PFSK-1 (cell line): ENCODE data around the gene DIP2C.

Experiments used
- FOXP2 ChIP-seq: optimal IDR thresholded peaks from 2 replicates; pipeline ENCODE3; 2011; ENCODE audit warnings: borderline replicate concordance, control low read depth, inconsistent platforms; ENCODE audit not compliant: insufficient read depth; ENCODE audit errors: extremely low read length, extremely low read depth
- POLR2AphosphoS5 ChIP-seq: IDR thresholded peaks from 2 replicates; pipeline ENCODE4 v1.6.1; 2012; ENCODE audit warnings: low read depth, mild to moderate bottlenecking, control low read depth, low read length, moderate library complexity
- SIN3A ChIP-seq: IDR thresholded peaks from 2 replicates; pipeline ENCODE4 v1.6.1; 2012; ENCODE audit warnings: mild to moderate bottlenecking, low read length, moderate library complexity, borderline replicate concordance; ENCODE audit not compliant: insufficient read depth
- TAF1 ChIP-seq: IDR thresholded peaks from 2 replicates; pipeline ENCODE4 v1.6.1; 2012; ENCODE audit warnings: low read length, control low read depth, borderline replicate concordance; ENCODE audit not compliant: insufficient read depth
- TF ChIP-seq, protein P1 (sequence below), 2 experiments: IDR thresholded peaks; 2 replicates each; pipeline versions ENCODE4 v1.6.1 to v1.8.0; 2011 to 2012; ENCODE audit warnings: low read depth in 2 of 2, low read length in 2 of 2, control low read depth in 1 of 2, inconsistent platforms in 1 of 2, mild to moderate bottlenecking in 1 of 2, moderate library complexity in 1 of 2; ENCODE audit not compliant: insufficient read depth in 1 of 2

Gene DIP2C

GRCh38 chr10:595473-595872 is 94.0 kb downstream of the DIP2C start:
- TF ChIP-seq SIN3A (no peak), TAF1 (no peak), POLR2AphosphoS5 (no peak)
- TF ChIP-seq, protein P1, sequence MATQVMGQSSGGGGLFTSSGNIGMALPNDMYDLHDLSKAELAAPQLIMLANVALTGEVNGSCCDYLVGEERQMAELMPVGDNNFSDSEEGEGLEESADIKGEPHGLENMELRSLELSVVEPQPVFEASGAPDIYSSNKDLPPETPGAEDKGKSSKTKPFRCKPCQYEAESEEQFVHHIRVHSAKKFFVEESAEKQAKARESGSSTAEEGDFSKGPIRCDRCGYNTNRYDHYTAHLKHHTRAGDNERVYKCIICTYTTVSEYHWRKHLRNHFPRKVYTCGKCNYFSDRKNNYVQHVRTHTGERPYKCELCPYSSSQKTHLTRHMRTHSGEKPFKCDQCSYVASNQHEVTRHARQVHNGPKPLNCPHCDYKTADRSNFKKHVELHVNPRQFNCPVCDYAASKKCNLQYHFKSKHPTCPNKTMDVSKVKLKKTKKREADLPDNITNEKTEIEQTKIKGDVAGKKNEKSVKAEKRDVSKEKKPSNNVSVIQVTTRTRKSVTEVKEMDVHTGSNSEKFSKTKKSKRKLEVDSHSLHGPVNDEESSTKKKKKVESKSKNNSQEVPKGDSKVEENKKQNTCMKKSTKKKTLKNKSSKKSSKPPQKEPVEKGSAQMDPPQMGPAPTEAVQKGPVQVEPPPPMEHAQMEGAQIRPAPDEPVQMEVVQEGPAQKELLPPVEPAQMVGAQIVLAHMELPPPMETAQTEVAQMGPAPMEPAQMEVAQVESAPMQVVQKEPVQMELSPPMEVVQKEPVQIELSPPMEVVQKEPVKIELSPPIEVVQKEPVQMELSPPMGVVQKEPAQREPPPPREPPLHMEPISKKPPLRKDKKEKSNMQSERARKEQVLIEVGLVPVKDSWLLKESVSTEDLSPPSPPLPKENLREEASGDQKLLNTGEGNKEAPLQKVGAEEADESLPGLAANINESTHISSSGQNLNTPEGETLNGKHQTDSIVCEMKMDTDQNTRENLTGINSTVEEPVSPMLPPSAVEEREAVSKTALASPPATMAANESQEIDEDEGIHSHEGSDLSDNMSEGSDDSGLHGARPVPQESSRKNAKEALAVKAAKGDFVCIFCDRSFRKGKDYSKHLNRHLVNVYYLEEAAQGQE (IDR thresholded peaks at IDR 0.05; ENCODE audit: insufficient read depth in 1 of 2, low read depth in 2 of 2, low read length in 2 of 2), result no peak

DNA sequence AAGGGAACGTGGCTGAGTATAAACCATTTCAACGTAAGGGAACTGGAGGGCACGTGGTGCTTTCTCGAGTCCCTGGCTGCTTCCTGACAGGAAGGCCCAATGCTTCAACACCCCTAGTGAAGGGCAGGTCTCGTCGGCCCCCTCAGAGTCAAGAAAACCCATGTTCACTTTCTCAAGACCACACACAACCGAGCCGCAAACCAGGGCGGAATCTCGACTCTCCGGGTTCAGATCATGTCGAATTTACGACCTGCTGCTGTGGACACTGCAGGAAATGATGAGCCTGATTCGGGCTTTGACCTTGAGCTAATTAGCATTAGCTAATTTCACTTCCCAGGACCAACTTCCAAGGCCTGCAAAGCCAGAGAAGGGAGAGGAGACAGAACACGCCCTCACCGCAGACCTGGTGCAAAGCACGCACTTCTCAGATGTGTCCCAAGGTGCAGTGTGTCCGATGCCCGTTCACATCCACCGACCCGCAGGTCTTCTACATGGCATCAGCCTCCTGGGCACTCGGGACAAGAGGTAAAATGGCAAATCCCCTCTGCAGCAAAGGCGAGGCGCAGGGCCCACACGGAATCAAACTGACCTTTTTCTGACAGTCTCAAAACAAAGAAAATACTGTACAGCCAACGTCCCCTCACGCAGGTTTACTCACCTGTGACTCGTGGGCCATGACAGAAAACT is 94.7 kb downstream of the DIP2C start:
- TF ChIP-seq SIN3A (no peak), POLR2AphosphoS5 (no peak), FOXP2 (no peak), TAF1 (no peak)
- TF ChIP-seq, protein P1 (IDR thresholded peaks at IDR 0.05; ENCODE audit: insufficient read depth in 1 of 2, low read depth in 2 of 2, low read length in 2 of 2), result no peak

DNA sequence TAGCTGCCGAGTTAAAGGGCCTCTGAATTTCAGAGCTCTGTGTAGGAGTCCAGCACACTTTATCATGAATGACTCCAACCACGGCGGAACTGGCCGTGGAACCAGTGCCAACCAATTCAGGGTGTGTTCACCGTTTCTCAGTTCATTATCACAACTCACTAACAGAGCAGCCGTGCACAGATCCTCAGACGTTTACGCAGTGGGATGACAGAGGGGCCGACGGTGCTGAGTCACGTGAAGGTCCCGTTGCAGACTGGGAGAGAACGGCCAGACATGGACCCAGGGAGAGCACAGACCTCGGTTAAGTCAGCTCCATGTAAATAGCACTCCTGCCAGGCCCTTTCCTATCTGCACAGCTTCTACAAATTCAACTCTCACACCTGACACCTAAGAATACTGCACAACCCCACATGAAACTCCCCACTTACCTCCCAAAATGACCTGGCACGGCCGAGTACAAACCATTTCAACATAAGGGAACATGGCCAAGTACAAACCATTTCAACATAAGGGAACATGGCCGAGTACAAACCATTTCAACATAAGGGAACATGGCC is 95.5 kb downstream of the DIP2C start:
- TF ChIP-seq TAF1, result no peak
- no peak for TF ChIP-seq SIN3A
- TF ChIP-seq, protein P1 (IDR thresholded peaks at IDR 0.05; ENCODE audit: insufficient read depth in 1 of 2, low read depth in 2 of 2, low read length in 2 of 2), result no peak
- 0 out of 2 replicates have a peak, but pooled peaks have one; percentile 35 for TF ChIP-seq POLR2AphosphoS5
- TF ChIP-seq FOXP2, result no peak

- TF ChIP-seq TAF1 (no peak), FOXP2 (no peak), SIN3A (no peak), POLR2AphosphoS5 (no peak)
- TF ChIP-seq, protein P1 (IDR thresholded peaks at IDR 0.05; ENCODE audit: insufficient read depth in 1 of 2, low read depth in 2 of 2, low read length in 2 of 2), result no peak
These were observed 96.0 kb downstream of the DIP2C start for GRCh38 chr10:593421-593820.

DNA sequence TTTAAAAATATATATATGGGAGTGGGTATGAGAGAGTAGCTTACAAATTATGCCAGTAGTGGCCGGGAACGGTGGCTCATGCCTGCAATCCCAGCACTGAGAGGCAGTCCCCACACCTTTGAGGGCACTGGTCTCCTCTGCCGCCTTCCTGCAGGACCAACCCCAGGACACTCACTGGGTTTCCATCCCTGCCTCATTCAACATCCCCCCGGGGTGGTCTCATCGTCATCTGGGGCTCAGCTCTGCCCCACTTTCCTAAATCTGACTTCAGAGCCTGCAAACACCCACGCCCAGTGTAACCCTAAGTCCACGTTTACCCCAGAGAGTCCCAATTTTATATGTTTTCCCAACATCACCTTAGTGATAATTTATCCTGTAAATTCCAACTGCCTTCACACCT is 96.5 kb downstream of the DIP2C start:
- TF ChIP-seq, protein P1 (IDR thresholded peaks at IDR 0.05; ENCODE audit: insufficient read depth in 1 of 2, low read depth in 2 of 2, low read length in 2 of 2), result no peak
- TF ChIP-seq POLR2AphosphoS5 (no peak), TAF1 (no peak), SIN3A (no peak), FOXP2 (no peak)
